Mesendoderm (in vitro differentiated cells): ENCODE results near the gene PTH2.

ENCODE experiments used
- DNase-seq: peaks from one replicate; pipeline ENCODE4 v3.0.0; 2013
- H2AK5ac ChIP-seq: 2 replicates; pipeline ENCODE4 v1.6.1; 2013; ENCODE audit warnings: low read length, inconsistent platforms
- H2BK120ac ChIP-seq: 2 replicates; pipeline ENCODE4 v1.6.1; 2013; ENCODE audit warnings: low read depth, mild to moderate bottlenecking, low read length, moderate library complexity, mixed read lengths
- H2BK15ac ChIP-seq: replicated peaks from 2 replicates; pipeline ENCODE4 v1.6.1; 2013; ENCODE audit warnings: low read depth, mild to moderate bottlenecking, moderate library complexity
- H2BK5ac ChIP-seq: 2 replicates; pipeline ENCODE4 v1.6.1; 2013; ENCODE audit warnings: low read length, inconsistent platforms
- H3K18ac ChIP-seq: 2 replicates; pipeline ENCODE4 v1.6.1; 2013; ENCODE audit warnings: mild to moderate bottlenecking, low read length, mixed read lengths
- H3K23ac ChIP-seq: one replicate; pipeline ENCODE4 v1.6.1; 2013; ENCODE audit warnings: low read length
- H3K27ac ChIP-seq: 2 replicates; pipeline ENCODE4 v1.5.1; 2013; ENCODE audit warnings: low read depth, mild to moderate bottlenecking, inconsistent platforms, low read length, moderate library complexity
- H3K27me3 ChIP-seq: 2 replicates; pipeline ENCODE4 v1.6.1; 2013; ENCODE audit warnings: low read length, control low read depth, mild to moderate bottlenecking, inconsistent platforms; ENCODE audit not compliant: insufficient read depth, poor library complexity
- H3K36me3 ChIP-seq: 2 replicates; pipeline ENCODE4 v1.6.1; 2013; ENCODE audit warnings: low read length, inconsistent platforms; ENCODE audit not compliant: control insufficient read depth, insufficient read depth
- H3K4ac ChIP-seq: one replicate; pipeline ENCODE4 v1.6.1; 2013; ENCODE audit warnings: low read depth, mild to moderate bottlenecking, low read length, moderate library complexity
- H3K4me1 ChIP-seq: 2 replicates; pipeline ENCODE4 v1.6.1; 2013; ENCODE audit warnings: low read depth, low read length, inconsistent platforms; ENCODE audit not compliant: control insufficient read depth
- H3K4me2 ChIP-seq: 2 replicates; pipeline ENCODE4 v1.6.1; 2013; ENCODE audit warnings: low read length
- H3K4me3 ChIP-seq: 2 replicates; pipeline ENCODE4 v1.5.1; 2013; ENCODE audit warnings: mild to moderate bottlenecking, low read length
- H3K56ac ChIP-seq: one replicate; pipeline ENCODE4 v1.6.1; 2013; ENCODE audit warnings: low read length
- H3K79me1 ChIP-seq: 2 replicates; pipeline ENCODE4 v1.6.1; 2013; ENCODE audit warnings: low read length, inconsistent platforms
- H3K79me2 ChIP-seq: 2 replicates; pipeline ENCODE4 v1.6.1; 2013; ENCODE audit warnings: mild to moderate bottlenecking, low read length; ENCODE audit not compliant: control insufficient read depth, insufficient read depth
- H3K9ac ChIP-seq: 2 replicates; pipeline ENCODE4 v1.6.1; 2013; ENCODE audit warnings: low read length, inconsistent platforms
- H4K5ac ChIP-seq: one replicate; pipeline ENCODE4 v1.6.1; 2013; ENCODE audit warnings: low read length
- H4K8ac ChIP-seq: one replicate; pipeline ENCODE4 v1.6.1; 2013; ENCODE audit warnings: low read depth, mild to moderate bottlenecking, control low read depth, low read length, moderate library complexity
- WGBS: extraction: QIAGEN DNeasy Blood & Tissue Kit; methylation state at CpG from one replicate; pipeline ENCODE4 v1.1.7; 2013; ENCODE audit warnings: low lambda C conversion rate, missing lambda C conversion rate; ENCODE audit not compliant: insufficient coverage; ENCODE audit errors: extremely low coverage; 5-methylcytosine and 5-hydroxymethylcytosine counted together

The PTH2 gene

DNA sequence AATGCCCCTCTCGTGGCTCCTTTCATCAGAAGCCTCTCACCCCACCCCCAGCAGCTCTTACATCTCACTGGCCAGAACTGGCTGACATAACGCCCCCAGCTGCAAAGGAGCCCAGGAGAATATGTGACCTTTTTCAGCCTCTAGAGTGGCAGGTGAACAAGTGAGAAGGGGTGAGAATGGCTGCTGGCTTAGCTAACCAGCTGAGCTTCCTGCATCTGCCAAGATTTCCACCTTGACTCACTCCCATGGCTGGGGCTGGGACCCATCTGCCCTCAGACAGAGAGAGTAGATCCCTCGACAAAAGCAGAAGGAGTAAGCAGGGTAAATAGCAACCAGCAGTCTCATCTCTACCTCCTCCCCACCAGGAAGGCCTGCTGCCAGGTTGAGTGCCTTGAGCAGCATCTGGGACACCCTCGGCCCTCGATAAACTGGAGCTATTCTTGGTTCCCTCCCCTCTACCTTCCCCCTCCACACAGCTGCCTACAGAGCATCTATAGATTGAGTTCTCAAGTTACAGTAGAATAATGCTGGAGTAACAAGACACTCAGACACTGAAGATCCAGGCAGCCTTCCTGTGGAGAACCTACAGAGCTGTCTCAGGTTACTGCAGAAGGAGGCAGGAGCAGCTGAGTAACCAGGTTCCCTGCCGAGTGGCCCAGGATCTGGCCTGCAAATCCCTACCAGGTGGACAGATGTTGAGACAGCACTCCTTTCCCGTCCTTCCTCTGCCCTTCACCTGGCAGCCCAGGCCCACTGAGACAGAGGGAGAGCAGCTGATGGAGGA lies 19.6 kb downstream of the PTH2 start:
- Histone ChIP-seq H2BK120ac (no peak overlapping the region), H2BK5ac (peak overlapping the region; percentile 95)
- DNase-seq, result peak; percentile 98

DNA sequence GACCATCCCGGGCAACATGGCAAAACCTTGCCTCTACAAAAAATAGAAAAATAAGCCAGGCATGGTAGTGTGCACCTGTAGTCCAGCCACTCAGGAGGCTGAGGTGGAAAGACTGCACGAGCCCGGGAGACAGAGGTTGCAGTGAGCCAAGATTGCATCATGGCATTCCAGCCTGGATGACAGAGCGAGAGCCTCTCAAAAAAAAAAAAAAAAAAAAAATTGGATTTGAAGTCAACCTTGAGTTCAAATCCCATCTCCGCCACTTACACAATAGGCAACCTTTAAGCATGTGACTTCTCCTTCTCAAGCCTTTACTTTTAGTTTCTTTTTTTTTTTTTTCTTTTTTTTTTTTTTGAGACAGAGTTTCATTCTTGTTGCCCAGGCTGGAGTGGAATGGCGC lies 23.2 kb downstream of the PTH2 start:
- no CpG with 5 or more reads among the region's 6 CpGs for WGBS
- H3K79me2 ChIP-seq, result no peaks in the 10 kb centered on the region
- H3K4me2 ChIP-seq, result no peak overlapping the region
- H3K4ac ChIP-seq, result no peak overlapping the region
- H3K27ac ChIP-seq, result no peak overlapping the region
- no peaks in the 10 kb centered on the region for H3K27me3 ChIP-seq
- no peak overlapping the region for H2BK5ac ChIP-seq
- DNase-seq, result no peak
- no peak overlapping the region for H4K8ac ChIP-seq
- H4K5ac ChIP-seq, result no peak overlapping the region
- peaks cover 9% of the 10 kb centered on the region for H3K4me1 ChIP-seq
- H3K9ac ChIP-seq, result no peak overlapping the region
- H3K56ac ChIP-seq, result no peak overlapping the region
- H3K36me3 ChIP-seq, result no peaks in the 10 kb centered on the region
- no peak overlapping the region for H3K18ac ChIP-seq
- H2BK15ac ChIP-seq, result no peak overlapping the region
- H3K79me1 ChIP-seq, result no peaks in the 10 kb centered on the region
- H3K23ac ChIP-seq, result no peak overlapping the region
- no peak overlapping the region for H3K4me3 ChIP-seq
- no peak overlapping the region for H2AK5ac ChIP-seq
- H2BK120ac ChIP-seq, result no peak overlapping the region

More for the DNA sequence above, 19.6 kb downstream of the PTH2 start:
- no peak overlapping the region for H2BK15ac ChIP-seq
- H3K4me2 ChIP-seq, result no peak overlapping the region
- peaks cover 9% of the 10 kb centered on the region for H3K4me1 ChIP-seq
- no peaks in the 10 kb centered on the region for H3K79me1 ChIP-seq
- no peak overlapping the region for H3K4me3 ChIP-seq
- no CpG with 5 or more reads among the region's 7 CpGs for WGBS
- peak overlapping the region; percentile 98 for H3K23ac ChIP-seq
- no peak overlapping the region for H3K18ac ChIP-seq
- no peak overlapping the region for H3K4ac ChIP-seq
- no peaks in the 10 kb centered on the region for H3K27me3 ChIP-seq
- peak overlapping the region; percentile 72 for H3K27ac ChIP-seq
- peak overlapping the region; percentile 56 for H4K5ac ChIP-seq
- no peak overlapping the region for H2AK5ac ChIP-seq
- H3K36me3 ChIP-seq, result no peaks in the 10 kb centered on the region
- peak overlapping the region; percentile 81 for H3K56ac ChIP-seq
- no peak overlapping the region for H4K8ac ChIP-seq
- H3K9ac ChIP-seq, result peak overlapping the region; percentile 43
- H3K79me2 ChIP-seq, result no peaks in the 10 kb centered on the region

DNA sequence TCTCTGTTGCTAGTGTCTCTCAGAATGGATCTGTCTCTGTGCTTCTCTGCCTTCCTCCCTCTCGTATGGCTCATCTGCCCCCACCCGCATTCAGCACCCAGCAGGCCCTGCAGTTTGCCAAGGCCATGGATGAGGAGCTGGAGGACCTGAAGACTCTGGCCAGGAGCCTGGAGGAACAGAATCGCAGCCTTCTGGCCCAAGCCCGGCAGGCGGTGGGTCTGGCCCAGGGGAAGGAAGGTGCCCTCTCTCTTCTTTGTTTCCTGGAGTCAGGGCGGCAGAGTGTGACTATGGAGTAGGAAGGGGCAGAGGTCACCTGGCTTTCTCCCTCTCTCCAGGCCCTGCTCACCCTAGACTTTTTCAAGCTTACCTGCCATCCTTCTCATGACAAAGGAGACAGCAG lies 24.3 kb downstream of the PTH2 start:
- no peaks in the 10 kb centered on the region for H3K27me3 ChIP-seq
- H2BK120ac ChIP-seq, result no peak overlapping the region
- no CpG with 5 or more reads among the region's 6 CpGs for WGBS
- H3K27ac ChIP-seq, result no peak overlapping the region
- no peak for DNase-seq
- H3K23ac ChIP-seq, result no peak overlapping the region
- H3K79me1 ChIP-seq, result no peaks in the 10 kb centered on the region
- H3K56ac ChIP-seq, result no peak overlapping the region
- H3K4me1 ChIP-seq, result peaks cover 4% of the 10 kb centered on the region
- H3K18ac ChIP-seq, result no peak overlapping the region
- no peak overlapping the region for H2AK5ac ChIP-seq
- no peak overlapping the region for H3K4me3 ChIP-seq
- H2BK5ac ChIP-seq, result no peak overlapping the region
- H3K4me2 ChIP-seq, result no peak overlapping the region
- H3K9ac ChIP-seq, result no peak overlapping the region
- H4K8ac ChIP-seq, result no peak overlapping the region
- no peak overlapping the region for H3K4ac ChIP-seq
- no peak overlapping the region for H2BK15ac ChIP-seq
- no peaks in the 10 kb centered on the region for H3K79me2 ChIP-seq
- no peaks in the 10 kb centered on the region for H3K36me3 ChIP-seq
- no peak overlapping the region for H4K5ac ChIP-seq

DNA sequence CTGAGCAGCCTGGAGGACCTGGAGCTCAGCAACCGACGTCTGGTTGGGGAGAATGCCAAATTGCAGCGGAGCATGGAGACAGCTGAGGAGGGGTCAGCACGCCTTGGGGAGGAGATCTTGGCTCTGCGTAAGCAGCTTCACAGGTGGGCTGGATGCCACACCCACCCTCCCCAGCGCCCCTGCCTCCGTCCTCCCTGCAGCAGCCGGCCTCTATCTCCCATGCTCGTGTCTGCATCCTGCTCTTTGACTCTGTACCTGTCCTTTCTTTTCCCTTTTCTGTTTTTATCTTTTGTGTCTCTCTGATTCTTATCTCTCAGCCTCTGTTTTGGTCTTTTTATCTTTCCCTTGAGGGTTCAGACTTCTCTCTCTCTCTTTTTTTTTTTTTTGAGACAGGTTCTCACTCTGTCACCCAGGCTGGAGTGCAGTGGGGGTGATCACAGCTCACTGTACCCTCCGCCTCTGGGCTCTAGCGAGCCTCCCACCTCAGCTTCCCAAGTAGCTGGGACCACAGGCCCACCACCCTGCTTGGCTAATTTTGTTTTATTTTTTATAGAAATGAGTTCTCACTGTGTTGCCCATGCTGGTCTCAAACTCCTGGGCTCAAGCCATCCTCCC lies 25.1 kb downstream of the PTH2 start:
- H4K8ac ChIP-seq, result no peak overlapping the region
- no peak for DNase-seq
- H2BK120ac ChIP-seq, result no peak overlapping the region
- WGBS, result no CpG with 5 or more reads among the region's 11 CpGs
- no peaks in the 10 kb centered on the region for H3K79me2 ChIP-seq
- H3K4me2 ChIP-seq, result no peak overlapping the region
- H3K56ac ChIP-seq, result no peak overlapping the region
- no peak overlapping the region for H2AK5ac ChIP-seq
- H3K9ac ChIP-seq, result no peak overlapping the region
- H3K27me3 ChIP-seq, result no peaks in the 10 kb centered on the region
- no peak overlapping the region for H3K4ac ChIP-seq
- no peak overlapping the region for H3K23ac ChIP-seq
- no peaks in the 10 kb centered on the region for H3K4me1 ChIP-seq
- H3K18ac ChIP-seq, result no peak overlapping the region
- no peak overlapping the region for H2BK5ac ChIP-seq
- no peaks in the 10 kb centered on the region for H3K79me1 ChIP-seq
- H2BK15ac ChIP-seq, result no peak overlapping the region
- H3K4me3 ChIP-seq, result no peak overlapping the region
- H3K27ac ChIP-seq, result no peak overlapping the region
- H3K36me3 ChIP-seq, result no peaks in the 10 kb centered on the region
- H4K5ac ChIP-seq, result no peak overlapping the region

DNA sequence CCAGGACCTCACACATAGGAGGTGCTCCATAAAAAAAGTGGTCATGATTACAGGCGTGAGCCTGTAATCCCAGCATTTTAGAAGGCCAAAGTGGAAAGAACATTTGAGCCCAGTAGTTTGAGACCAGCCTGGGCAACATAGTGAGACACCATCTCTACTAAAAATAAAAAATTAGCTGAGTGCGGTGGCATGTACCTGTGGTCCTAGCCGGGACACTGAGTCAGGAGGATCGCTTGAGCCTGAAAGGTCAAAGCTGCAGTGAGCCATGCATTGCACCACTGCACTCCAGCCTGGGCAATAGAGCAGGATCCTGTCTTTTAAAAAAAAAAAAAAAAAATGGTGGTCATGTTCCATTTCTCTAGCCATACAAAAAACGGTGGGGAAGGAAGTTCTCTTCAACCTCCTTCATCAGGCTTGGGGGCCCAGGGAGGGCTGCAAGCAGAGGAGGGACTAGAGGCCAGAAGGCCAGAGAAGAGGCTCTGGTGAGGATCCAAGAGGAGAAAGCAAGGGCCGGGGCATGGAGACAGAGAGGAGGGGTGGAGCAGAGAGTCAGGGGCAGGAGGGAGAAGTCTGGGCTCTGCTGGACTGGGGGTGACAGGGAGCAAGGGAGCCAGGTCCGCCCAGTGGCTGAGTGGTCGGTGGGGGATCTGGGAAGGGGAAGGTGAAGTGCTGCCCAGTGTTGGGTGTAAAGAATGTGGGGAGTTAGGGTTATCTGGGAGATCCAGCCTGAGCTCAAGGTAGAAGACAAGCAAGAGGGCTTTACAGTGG lies 26.3 kb downstream of the PTH2 start:
- no peaks in the 10 kb centered on the region for H3K36me3 ChIP-seq
- WGBS, result no CpG with 5 or more reads among the region's 8 CpGs
- H4K5ac ChIP-seq, result no peak overlapping the region
- H3K23ac ChIP-seq, result no peak overlapping the region
- no peaks in the 10 kb centered on the region for H3K79me1 ChIP-seq
- H3K4me3 ChIP-seq, result no peak overlapping the region
- H3K79me2 ChIP-seq, result no peaks in the 10 kb centered on the region
- no peak overlapping the region for H3K4me2 ChIP-seq
- no peaks in the 10 kb centered on the region for H3K4me1 ChIP-seq
- no peak overlapping the region for H2BK5ac ChIP-seq
- H4K8ac ChIP-seq, result no peak overlapping the region
- H2AK5ac ChIP-seq, result no peak overlapping the region
- H2BK15ac ChIP-seq, result no peak overlapping the region
- H3K27ac ChIP-seq, result no peak overlapping the region
- no peaks in the 10 kb centered on the region for H3K27me3 ChIP-seq
- no peak overlapping the region for H3K56ac ChIP-seq
- no peak overlapping the region for H2BK120ac ChIP-seq
- H3K4ac ChIP-seq, result no peak overlapping the region
- DNase-seq, result no peak
- no peak overlapping the region for H3K18ac ChIP-seq
- H3K9ac ChIP-seq, result no peak overlapping the region
